OCI-LY3 (cell line): Measurements from ENCODE around the gene MAB21L4.

ENCODE experiments used
- H2AFZ ChIP-seq: fragments of 200-600, 300-600 bp; shearing (Covaris generic); 2 replicates; pipeline ENCODE4 v1.6.0; 2014; ENCODE audit warnings: antibody characterized with exemption, low read depth, low read length
- H3K27ac ChIP-seq: fragments of 200-600, 300-600 bp; sonication (generic); 2 replicates; pipeline ENCODE4 v1.5.1; 2014; ENCODE audit warnings: mild to moderate bottlenecking, low read length, moderate library complexity, mixed read lengths
- H3K27me3 ChIP-seq: fragments of 200-600, 300-600 bp; sonication (generic); 2 replicates; pipeline ENCODE4 v1.6.1; 2014; ENCODE audit warnings: low read depth, low read length, mixed read lengths
- H3K36me3 ChIP-seq: fragments of 200-600, 300-600 bp; sonication (generic); replicated peaks from 2 replicates; pipeline ENCODE3; 2014; ENCODE audit warnings: low read depth, low read length, mixed read lengths
- H3K4me1 ChIP-seq: fragments of 300-600, 200-600 bp; sonication (generic); 2 replicates; pipeline ENCODE4 v1.6.1; 2014; ENCODE audit warnings: low read length, mixed read lengths
- H3K4me2 ChIP-seq: fragments of 200-600, 300-600 bp; sonication (generic); 2 replicates; pipeline ENCODE4 v1.6.1; 2014; ENCODE audit warnings: low read length, mixed read lengths
- H3K4me3 ChIP-seq: fragments of 300-600, 200-600 bp; sonication (generic); 2 replicates; pipeline ENCODE4 v1.5.1; 2014; ENCODE audit warnings: antibody characterized with exemption, mild to moderate bottlenecking, low read length, moderate library complexity
- H3K79me2 ChIP-seq: fragments of 300-600, 200-600 bp; shearing (Covaris generic); 2 replicates; pipeline ENCODE4 v1.6.1; 2014; ENCODE audit warnings: mild to moderate bottlenecking, low read length, mixed read lengths
- H3K9ac ChIP-seq: fragments of 300-600, 200-600 bp; shearing (Covaris generic); 2 replicates; pipeline ENCODE4 v1.6.0; 2014; ENCODE audit warnings: mild to moderate bottlenecking, low read length, moderate library complexity
- H3K9me3 ChIP-seq: fragments of 200-600, 300-600 bp; shearing (Covaris generic); 2 replicates; pipeline ENCODE4 v1.6.1; 2014; ENCODE audit warnings: low read length, mixed read lengths; ENCODE audit not compliant: insufficient read depth
- H4K20me1 ChIP-seq: fragments of 200-600, 300-600 bp; sonication (generic); 2 replicates; pipeline ENCODE4 v1.6.1; 2016; ENCODE audit warnings: low read length, mixed read lengths; ENCODE audit not compliant: insufficient read depth
- EZH2phosphoT487 ChIP-seq: fragments of 200-600 bp; shearing (Covaris generic); IDR thresholded peaks from 2 replicates; pipeline ENCODE4 v1.6.1; 2018; ENCODE audit warnings: antibody characterized with exemption, mixed run types, low read depth
- TF ChIP-seq, protein P1 (sequence below): fragments of 200-600, 300-600 bp; sonication (generic); IDR thresholded peaks from 2 replicates; pipeline ENCODE4 v1.5.1; 2014; ENCODE audit warnings: antibody characterized with exemption, low read length, low read depth

MAB21L4 gene

DNA sequence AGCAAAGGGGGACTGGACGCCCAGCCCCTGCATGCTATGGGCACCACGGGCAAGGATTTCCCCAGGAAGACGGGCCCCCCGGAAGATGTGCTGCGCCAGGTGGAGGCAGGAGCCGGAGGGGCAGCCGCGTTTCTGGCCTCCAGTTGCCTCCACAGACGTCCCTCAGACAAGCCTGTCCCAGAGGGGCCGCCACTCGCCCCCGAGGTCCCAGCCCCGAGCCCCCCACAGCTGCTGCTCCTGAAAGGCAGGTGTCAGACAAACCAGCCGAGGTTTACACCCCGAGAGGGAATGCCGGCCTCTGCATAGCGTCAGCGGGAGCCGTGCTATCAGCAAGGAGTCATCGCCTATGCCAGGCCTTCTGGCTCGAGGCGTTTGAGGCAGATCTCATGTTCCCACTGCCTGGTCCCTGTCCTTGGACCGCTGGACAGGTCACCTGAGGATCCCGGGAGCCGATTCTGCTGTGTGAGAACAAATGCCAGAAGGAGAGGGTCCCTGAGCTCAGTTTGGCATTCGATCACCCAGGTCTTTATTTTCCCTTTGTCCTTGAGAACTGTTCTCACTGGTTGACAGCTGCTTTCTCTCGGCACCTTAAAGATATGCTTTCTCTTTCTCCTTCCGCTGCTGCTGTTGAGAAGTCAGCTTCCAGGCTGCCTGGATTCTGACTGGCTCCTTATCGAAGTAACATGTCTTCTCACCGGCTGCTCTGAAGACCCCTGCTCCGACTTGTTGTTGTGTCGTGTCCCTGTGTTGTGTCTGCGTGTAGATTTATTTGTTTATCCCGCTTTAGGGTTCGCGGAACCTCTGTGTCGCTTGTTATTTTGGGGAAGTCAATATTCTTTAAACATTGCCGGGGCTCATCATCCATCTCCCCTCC is 30.8 kb upstream of the MAB21L4 start:
- no peak for TF ChIP-seq EZH2phosphoT487
- TF ChIP-seq, protein P1, sequence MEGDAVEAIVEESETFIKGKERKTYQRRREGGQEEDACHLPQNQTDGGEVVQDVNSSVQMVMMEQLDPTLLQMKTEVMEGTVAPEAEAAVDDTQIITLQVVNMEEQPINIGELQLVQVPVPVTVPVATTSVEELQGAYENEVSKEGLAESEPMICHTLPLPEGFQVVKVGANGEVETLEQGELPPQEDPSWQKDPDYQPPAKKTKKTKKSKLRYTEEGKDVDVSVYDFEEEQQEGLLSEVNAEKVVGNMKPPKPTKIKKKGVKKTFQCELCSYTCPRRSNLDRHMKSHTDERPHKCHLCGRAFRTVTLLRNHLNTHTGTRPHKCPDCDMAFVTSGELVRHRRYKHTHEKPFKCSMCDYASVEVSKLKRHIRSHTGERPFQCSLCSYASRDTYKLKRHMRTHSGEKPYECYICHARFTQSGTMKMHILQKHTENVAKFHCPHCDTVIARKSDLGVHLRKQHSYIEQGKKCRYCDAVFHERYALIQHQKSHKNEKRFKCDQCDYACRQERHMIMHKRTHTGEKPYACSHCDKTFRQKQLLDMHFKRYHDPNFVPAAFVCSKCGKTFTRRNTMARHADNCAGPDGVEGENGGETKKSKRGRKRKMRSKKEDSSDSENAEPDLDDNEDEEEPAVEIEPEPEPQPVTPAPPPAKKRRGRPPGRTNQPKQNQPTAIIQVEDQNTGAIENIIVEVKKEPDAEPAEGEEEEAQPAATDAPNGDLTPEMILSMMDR = no peak
- H3K27me3 ChIP-seq = no peaks in the 10 kb centered on the region
- no peak overlapping the region for H3K9ac ChIP-seq
- H2AFZ ChIP-seq = no peak overlapping the region
- no peak overlapping the region for H3K27ac ChIP-seq
- H3K4me1 ChIP-seq = no peaks in the 10 kb centered on the region
- H4K20me1 ChIP-seq = no peaks in the 10 kb centered on the region
- H3K9me3 ChIP-seq = no peaks in the 10 kb centered on the region
- no peak overlapping the region for H3K4me3 ChIP-seq
- H3K79me2 ChIP-seq = no peaks in the 10 kb centered on the region
- no peaks in the 10 kb centered on the region for H3K36me3 ChIP-seq
- H3K4me2 ChIP-seq = no peak overlapping the region

DNA sequence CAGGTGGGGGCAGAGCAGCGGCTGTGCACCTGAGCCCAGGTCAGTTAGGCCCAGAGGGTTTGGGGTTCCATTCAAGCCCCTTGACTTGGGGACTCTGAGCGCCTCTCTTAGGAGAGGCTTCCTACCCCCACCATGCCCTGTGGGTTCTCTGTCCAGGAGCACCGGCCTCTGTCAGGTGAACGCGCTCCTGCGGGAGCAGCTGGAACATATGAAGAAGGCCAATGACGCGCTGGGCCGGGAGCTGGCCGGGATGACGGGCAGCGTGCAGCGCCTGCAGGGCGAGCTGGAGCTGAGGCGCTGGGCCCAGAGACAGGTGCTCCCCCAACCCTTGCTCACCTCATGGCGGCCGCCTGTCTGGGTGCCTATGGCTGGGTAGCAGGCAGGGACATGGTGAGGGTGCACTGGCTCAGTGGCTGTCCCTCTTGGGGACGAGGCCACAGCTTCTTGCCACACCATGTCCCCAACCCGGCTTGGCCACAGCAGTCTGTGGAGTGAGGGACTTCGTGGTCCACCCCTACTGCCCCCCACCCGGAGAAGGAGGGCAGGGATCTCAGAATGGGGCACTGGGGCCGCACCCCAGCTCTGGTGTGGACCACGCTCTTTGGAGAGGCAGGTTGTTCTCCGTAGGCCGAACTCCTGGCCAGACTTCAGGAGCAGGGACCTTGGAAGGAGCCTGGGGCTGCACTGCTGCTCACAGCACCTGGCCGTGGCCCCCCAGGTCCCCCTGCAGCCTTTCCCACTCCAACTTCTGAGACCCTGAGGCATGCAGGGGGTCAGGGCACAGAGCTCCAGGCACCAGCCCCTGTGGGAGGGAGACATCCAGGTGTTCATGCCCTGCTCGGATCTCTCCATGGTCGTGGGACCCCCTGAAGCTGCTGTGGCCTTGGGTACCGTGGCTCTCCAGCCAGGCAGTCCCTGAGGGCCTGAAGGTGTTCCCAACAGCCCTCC is 29.9 kb upstream of the MAB21L4 start:
- H3K27ac ChIP-seq = no peak overlapping the region
- no peaks in the 10 kb centered on the region for H3K4me1 ChIP-seq
- H4K20me1 ChIP-seq = no peaks in the 10 kb centered on the region
- TF ChIP-seq, protein P1 = no peak
- no peak for TF ChIP-seq EZH2phosphoT487
- H3K79me2 ChIP-seq = no peaks in the 10 kb centered on the region
- H3K27me3 ChIP-seq = no peaks in the 10 kb centered on the region
- no peak overlapping the region for H3K4me3 ChIP-seq
- H3K4me2 ChIP-seq = no peak overlapping the region
- no peaks in the 10 kb centered on the region for H3K36me3 ChIP-seq
- no peak overlapping the region for H3K9ac ChIP-seq
- no peak overlapping the region for H2AFZ ChIP-seq
- no peaks in the 10 kb centered on the region for H3K9me3 ChIP-seq

- no peaks in the 10 kb centered on the region for H3K4me1 ChIP-seq
- H3K27ac ChIP-seq = no peak overlapping the region
- H3K9me3 ChIP-seq = no peaks in the 10 kb centered on the region
- no peaks in the 10 kb centered on the region for H3K27me3 ChIP-seq
- no peak overlapping the region for H3K4me2 ChIP-seq
- H3K9ac ChIP-seq = no peak overlapping the region
- H3K4me3 ChIP-seq = no peak overlapping the region
- no peaks in the 10 kb centered on the region for H4K20me1 ChIP-seq
- no peak overlapping the region for H2AFZ ChIP-seq
- no peaks in the 10 kb centered on the region for H3K36me3 ChIP-seq
- H3K79me2 ChIP-seq = no peaks in the 10 kb centered on the region
- TF ChIP-seq, protein P1 = no peak
- no peak for TF ChIP-seq EZH2phosphoT487
Measured at GRCh38 chr2:240925191-240925567, 29.2 kb upstream of the MAB21L4 start.

GRCh38 chr2:240922982-240923537 is 27.1 kb upstream of the MAB21L4 start:
- TF ChIP-seq, protein P1 = no peak
- TF ChIP-seq EZH2phosphoT487 = no peak
- Histone ChIP-seq H3K4me3 (no peak overlapping the region), H3K27me3 (no peaks in the 10 kb centered on the region), H3K27ac (no peak overlapping the region), H4K20me1 (no peaks in the 10 kb centered on the region), H3K36me3 (no peaks in the 10 kb centered on the region), H3K9me3 (no peaks in the 10 kb centered on the region), H3K4me1 (no peaks in the 10 kb centered on the region), H3K4me2 (no peak overlapping the region), H3K9ac (no peak overlapping the region), H3K79me2 (no peaks in the 10 kb centered on the region), H2AFZ (no peak overlapping the region)
